GM21576 (cell line): ENCODE results near the gene VLDLR.

Experiments
- ATAC-seq: cut with Tn5 transposase; IDR thresholded peaks from one replicate; pipeline ENCODE4 v1.9.1; 2021; ENCODE audit warnings: mild to moderate bottlenecking, moderate library complexity; ENCODE audit not compliant: unreplicated experiment

VLDLR gene

GRCh38 chr9:2662496-2662895, 40.9 kb downstream of the VLDLR start:
- no peak for ATAC-seq

- ATAC-seq = no peak
These were observed 42.0 kb downstream of the VLDLR start for GRCh38 chr9:2663461-2664173.

DNA sequence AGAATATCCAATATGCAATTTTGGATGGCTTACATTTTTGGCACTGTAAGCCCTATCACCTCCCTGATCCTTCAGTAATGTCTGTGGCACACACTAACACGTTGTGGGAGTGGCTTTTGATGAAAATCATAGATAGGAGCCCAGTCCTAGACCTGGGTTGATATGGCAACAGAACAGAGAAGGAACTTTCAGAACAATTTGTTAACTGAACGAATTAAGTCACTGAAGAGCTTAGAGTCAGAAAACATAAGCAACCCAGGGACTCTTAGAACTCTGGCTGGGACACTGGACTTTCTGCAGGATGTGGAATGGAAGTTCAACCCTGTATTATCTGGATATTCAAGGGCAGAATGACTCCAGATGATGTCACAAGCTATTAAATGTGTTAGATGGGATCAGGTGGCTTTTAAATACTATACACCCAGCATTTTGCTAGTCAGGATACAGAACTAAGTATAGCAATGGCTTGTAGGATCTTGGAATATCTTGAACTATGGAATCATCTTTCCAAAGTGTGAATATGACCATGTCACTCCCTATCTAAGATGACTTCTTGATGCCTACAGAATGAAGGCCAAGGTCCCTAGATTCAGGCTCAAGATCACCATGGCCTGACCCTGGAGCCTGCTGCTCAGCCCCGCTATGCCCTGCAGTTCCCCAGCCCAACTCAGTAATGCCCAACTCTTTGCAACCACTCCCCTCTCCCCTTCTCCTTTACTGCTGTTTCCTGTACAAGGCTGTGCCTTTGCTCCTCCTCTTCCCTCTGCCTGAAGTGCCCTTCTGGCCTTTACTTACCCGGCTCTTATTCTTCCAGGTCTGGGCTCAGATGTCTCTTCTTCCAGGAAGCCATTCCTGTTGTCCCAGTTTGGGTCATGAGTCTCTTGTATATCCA, 42.8 kb downstream of the VLDLR start:
- no peak for ATAC-seq

DNA sequence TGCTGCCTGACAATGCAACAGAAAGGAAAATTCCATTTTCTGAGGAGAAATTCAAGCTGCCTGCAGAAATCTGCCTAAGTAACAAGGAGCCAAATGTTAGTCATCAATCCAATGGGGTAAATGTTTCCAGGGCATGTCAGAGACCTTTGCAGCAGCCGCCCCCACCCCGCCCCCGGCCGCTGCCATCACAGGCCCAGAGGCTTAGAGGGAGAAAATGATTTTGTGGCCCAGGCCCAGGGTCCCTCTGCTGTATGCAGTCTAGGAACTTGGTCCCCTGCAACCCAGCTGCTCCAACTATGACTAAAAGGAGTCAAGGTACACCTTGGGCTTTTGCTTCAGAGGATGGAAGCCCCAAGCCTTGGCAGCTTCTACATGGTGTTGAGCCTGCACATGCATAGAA, 45.0 kb downstream of the VLDLR start:
- no peak for ATAC-seq

DNA sequence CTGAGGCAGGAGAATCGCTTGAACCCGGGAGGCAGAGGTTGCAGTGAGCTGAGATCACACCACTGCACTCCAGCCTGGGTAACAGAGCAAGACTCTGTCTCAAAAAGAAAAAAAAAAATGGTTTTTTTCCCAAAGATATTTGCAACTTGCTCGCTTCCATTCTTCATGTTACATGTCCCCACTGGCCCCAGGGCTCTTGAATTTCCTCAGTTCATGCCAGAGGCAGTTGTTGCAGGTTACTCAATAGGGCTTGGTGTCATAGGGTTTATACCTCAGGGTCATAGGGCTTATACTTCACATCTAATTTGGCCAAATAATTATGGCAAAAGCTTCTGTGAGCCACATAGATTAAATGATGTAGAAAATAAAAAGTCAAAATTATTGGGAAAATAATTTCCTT, 51.6 kb downstream of the VLDLR start:
- ATAC-seq = no peak

DNA sequence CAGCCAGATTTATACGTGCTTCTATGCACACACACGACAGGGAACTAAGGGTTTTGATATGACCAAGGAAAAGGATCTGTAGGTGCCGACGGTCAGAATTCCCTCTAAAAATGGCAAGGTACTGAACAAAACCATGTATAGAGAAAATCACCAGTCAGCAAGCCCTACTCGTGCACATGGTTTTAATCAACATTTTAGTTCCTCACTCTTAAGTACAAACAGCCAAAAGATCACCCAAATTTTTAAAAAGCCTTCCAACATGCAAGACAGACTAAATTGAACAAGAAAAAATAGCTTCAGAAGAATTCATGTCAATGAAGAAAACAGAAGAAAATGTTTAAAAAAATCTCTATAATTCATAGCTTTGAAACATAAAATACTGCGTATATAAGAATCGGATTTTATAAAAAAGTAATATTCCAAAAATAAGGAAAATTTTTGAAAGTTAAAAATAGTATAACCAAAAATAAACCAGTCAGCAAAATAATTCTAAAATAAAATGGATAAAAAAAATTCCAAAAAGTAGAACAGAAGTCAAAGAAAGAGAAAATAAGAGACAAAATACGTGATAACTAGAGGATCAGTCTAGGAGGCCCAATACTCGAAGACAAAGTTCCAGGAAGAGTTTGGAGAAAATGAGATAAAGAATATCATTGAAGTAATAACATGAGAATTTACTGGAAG, 52.7 kb downstream of the VLDLR start:
- ATAC-seq = no peak

- ATAC-seq = no peak
These were observed 54.2 kb downstream of the VLDLR start for GRCh38 chr9:2675834-2676233.

- ATAC-seq = no peak
These were observed 54.9 kb downstream of the VLDLR start for GRCh38 chr9:2676466-2676865.

DNA sequence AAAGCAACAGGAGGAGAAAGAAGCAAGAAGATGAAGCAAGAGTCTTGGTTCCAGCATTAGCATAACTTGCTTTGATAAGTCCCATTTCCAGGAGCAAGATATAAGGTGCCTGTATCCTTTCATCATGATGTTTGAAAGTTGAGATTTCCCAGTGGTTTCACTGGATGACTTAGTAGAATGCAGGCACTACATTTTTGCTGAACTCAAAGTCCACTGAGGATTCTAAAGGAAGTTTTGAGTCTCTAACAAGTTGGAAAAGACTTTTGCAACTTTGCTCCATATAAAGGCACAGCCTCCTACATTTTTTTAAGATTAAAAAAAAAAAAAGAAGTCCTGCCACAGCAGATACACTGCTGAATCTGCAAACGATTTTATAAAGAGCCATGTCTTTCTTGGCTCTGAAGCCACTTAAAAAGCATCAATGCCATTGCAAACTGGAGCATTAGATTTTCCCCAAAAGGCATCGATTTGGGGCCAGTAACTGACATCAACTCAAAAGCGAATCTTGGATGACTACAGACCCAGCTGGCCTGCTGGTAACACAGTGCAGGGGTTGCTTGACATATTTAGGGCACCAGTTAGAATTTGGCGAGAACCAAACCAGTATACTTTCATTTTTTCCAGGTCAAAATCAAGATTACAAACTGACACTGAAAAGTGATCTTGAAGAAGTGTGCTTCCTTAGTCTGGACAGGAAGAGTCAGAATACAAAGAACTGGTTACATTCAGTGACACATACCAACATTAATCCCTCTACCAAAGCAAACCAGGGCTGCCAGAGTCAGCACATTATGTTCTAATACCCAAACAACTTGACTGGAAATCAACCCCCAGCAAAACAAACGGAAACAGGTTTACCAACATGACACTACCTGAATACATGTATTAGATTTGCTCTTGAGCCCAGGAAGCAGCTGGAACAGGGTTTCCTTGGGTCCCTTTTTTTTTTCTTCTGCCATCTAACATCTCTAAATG, 56.6 kb downstream of the VLDLR start:
- ATAC-seq = no peak

- no peak for ATAC-seq
These were observed 57.4 kb downstream of the VLDLR start for GRCh38 chr9:2679011-2679410.

GRCh38 chr9:2681981-2682380, 60.4 kb downstream of the VLDLR start:
- no peak for ATAC-seq

DNA sequence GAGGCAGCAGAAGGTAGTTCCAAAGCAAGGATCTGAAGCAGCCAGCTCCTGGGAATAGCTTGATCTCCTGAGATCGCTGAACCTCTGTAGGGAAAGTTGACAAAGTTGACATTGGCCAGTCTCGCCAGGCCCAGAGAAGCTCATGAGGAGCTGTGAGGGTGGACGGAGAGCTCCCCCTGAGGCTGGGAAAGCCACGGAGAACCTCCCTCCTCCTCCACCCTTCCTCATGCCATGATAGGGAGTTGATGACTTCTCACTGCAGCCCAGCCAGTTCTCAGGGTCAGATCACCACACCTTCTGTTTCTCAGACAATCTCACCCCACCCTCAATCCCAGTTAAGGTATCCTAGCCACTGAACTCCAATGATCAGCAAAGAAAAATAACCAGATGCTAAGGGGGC, 65.3 kb downstream of the VLDLR start:
- no peak for ATAC-seq

DNA sequence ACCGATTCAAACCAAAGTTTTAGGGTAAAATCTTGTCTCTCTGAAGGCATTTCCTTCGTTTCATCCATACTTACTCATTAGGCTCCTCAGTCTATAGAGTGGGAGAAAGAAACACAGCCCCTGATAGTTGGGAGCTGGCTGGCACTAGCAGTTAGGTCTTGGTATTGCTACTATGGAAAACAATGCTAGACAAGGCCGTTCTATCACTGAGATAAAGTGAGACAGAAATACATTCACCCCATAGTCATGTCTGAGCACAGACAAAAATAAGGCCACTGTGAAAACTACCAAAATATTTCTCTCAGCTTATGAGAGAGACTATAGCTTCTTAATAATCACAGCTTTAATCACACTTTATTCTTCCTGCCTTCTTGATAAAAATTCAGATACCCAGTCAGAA, 67.0 kb downstream of the VLDLR start:
- no peak for ATAC-seq

DNA sequence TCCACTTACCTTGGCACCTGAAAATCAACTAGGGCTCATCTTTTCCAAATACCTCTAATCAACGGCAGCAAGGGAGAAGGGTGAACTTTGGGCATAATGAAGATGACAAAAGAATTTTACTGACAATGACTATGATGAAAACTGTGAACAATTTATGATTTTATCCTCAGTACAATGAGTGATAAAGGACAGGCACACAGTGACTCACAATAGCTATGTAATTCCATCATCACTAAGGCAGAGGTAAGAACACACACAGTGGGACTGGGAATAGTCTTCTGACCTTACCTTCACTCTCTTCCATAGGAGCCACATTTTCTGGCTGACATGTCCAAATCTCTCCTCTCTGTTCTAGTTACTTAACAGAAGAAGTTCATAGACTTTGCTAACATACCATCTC, 69.6 kb downstream of the VLDLR start:
- no peak for ATAC-seq

GRCh38 chr9:2691626-2692025, 70.0 kb downstream of the VLDLR start:
- ATAC-seq = no peak

- ATAC-seq = no peak
These were observed 71.5 kb downstream of the VLDLR start for GRCh38 chr9:2693056-2693455.

DNA sequence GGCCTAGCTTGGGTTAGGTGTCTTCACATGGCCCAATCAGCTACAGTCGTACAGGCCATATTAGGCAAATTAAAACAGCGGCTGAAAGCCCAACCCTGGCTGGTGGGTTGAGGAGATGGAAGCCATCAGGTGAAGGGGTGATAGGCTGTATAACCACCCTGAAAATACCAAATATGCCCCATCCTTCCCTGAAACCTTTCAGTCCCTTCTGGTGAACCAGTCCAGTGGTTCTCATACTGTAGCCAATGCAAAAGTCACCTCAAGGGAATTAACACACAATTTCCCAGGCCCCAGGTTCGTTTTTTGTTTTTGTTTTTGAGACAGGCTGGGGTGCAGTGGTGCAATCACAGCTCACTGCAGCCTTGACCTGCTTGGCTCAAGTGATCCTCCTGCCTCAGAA, 75.9 kb downstream of the VLDLR start:
- peak; percentile 70 for ATAC-seq

- no peak for ATAC-seq
These were observed 78.8 kb downstream of the VLDLR start for GRCh38 chr9:2700398-2700797.

DNA sequence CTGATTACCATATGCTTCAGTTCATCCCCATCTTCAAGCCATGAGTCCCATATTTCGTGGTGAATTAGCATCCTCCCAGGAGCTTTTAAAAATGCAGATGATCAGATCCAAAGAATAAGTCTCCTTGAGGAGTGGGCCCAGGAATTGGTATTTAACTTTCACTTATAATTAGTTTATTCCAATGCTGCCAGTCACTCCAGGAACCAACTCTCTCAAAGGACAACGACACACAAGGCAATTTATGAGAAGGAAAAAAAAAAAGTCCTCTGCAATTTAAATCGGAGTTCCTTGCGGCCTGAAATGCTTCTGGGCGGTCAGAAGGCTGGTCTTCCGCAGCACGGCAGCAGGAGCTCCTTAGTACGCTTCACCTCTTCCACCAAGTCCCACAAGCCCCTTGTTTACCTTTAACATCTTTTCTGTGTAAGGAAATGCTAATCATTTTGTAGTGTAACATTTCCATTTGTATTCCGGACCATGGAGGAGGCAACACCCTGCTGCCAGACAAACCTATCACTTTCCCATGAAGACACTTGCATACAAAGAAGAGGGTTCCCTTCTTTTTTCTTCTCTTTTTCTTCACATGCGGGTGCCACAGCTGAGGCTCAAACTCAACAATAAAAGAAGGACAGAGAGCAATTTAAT, 79.4 kb downstream of the VLDLR start:
- no peak for ATAC-seq

- no peak for ATAC-seq
These were observed 82.9 kb downstream of the VLDLR start for GRCh38 chr9:2704504-2704903.
